ENCODE measurements around the gene MORC2.

- TF ChIP-seq, protein P1, sequence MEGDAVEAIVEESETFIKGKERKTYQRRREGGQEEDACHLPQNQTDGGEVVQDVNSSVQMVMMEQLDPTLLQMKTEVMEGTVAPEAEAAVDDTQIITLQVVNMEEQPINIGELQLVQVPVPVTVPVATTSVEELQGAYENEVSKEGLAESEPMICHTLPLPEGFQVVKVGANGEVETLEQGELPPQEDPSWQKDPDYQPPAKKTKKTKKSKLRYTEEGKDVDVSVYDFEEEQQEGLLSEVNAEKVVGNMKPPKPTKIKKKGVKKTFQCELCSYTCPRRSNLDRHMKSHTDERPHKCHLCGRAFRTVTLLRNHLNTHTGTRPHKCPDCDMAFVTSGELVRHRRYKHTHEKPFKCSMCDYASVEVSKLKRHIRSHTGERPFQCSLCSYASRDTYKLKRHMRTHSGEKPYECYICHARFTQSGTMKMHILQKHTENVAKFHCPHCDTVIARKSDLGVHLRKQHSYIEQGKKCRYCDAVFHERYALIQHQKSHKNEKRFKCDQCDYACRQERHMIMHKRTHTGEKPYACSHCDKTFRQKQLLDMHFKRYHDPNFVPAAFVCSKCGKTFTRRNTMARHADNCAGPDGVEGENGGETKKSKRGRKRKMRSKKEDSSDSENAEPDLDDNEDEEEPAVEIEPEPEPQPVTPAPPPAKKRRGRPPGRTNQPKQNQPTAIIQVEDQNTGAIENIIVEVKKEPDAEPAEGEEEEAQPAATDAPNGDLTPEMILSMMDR (IDR thresholded peaks at IDR 0.05): no peak
- no peak for TF ChIP-seq POLR2A (IDR thresholded peaks at IDR 0.05)
Measured at GRCh38 chr22:30932661-30933060, 35.9 kb downstream of the MORC2 start.

Data from adrenal gland (tissue), 5 donors.